AG09319 (cell line): ENCODE measurements around the gene FOLR1.

Experiments
- DNase-seq: peaks from one replicate; pipeline ENCODE4 v3.0.0-alpha.2; 2010; ENCODE audit warnings: low read depth; ENCODE audit errors: extremely low read depth
- TF ChIP-seq, protein P1 (sequence below): IDR thresholded peaks from 2 replicates; pipeline ENCODE4 v1.5.1; 2011; ENCODE audit warnings: low read depth, mild to moderate bottlenecking, inconsistent platforms, low read length, moderate library complexity

Gene FOLR1

DNA sequence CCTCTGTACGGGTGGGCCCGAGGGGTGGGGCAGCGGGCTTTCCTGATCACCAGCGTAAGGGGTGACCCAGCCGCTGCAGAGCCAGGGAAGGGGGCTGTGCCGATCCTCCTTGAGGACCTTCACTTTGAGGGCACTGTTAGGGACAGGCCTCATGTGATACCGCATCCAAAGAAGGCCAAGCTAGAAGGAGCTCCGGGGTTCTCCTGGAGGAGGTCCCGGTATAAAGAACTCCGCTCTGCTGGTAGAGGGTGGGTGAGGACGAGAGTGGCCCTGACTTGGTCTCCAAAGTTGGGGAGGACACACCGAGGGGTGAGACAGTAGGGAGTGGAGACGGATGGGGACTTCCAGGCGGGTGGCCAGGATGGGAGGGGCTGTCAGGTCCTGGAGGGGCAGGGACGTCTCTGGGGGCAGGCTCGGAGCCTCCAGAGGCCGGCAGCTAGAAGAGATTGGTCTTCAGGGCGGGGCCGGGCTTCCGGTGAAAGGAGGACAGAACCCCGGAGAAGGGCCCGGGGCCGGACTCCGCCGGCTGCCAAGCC lies 47.4 kb downstream of the FOLR1 start:
- TF ChIP-seq, protein P1, sequence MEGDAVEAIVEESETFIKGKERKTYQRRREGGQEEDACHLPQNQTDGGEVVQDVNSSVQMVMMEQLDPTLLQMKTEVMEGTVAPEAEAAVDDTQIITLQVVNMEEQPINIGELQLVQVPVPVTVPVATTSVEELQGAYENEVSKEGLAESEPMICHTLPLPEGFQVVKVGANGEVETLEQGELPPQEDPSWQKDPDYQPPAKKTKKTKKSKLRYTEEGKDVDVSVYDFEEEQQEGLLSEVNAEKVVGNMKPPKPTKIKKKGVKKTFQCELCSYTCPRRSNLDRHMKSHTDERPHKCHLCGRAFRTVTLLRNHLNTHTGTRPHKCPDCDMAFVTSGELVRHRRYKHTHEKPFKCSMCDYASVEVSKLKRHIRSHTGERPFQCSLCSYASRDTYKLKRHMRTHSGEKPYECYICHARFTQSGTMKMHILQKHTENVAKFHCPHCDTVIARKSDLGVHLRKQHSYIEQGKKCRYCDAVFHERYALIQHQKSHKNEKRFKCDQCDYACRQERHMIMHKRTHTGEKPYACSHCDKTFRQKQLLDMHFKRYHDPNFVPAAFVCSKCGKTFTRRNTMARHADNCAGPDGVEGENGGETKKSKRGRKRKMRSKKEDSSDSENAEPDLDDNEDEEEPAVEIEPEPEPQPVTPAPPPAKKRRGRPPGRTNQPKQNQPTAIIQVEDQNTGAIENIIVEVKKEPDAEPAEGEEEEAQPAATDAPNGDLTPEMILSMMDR, result no peak
- no peak for DNase-seq

- no peak for DNase-seq
- TF ChIP-seq, protein P1, result no peak
Observed at GRCh38 chr11:72239849-72240460, 48.0 kb downstream of the FOLR1 start.

GRCh38 chr11:72240461-72241290 lies 48.7 kb downstream of the FOLR1 start:
- TF ChIP-seq, protein P1, result no peak
- no peak for DNase-seq

DNA sequence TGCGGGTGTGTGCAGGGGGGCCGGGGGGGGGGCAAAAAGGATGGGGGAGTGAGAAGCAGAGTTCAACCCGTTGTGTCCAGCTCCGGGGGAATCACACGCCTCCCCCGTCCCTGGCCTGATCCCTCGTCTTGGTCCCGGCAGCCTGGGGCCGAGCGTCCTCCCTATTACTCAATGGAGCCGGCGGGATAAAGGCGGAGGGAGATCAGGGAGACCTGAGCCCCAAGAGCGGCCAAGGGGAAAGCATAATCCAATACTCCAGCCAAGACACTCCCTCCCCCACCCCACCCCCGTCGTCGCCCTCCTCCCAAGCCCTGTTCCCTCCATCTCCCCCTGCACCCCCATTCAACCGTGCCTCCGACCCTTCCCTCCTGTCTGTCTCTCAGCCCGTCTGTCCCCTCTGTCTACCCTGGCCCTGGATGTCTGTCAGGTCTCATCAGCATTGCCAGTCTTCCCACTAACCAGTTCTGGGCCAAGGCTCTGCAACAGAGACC lies 49.4 kb downstream of the FOLR1 start:
- DNase-seq, result no peak
- TF ChIP-seq, protein P1, result no peak

- no peak for DNase-seq
- TF ChIP-seq, protein P1, result no peak
Observed at GRCh38 chr11:72242141-72242540, 50.2 kb downstream of the FOLR1 start.

- TF ChIP-seq, protein P1, result no peak
Observed at GRCh38 chr11:72243173-72244059, 51.5 kb downstream of the FOLR1 start.

More at GRCh38 chr11:72243173-72244059, 51.5 kb downstream of the FOLR1 start:
- no peak for DNase-seq
